GM12801 (cell line): ENCODE data around the gene ANKRD10.

ENCODE experiments used
- CTCF ChIP-seq: IDR thresholded peaks from one replicate; pipeline ENCODE4 v1.5.1; 2011; ENCODE audit warnings: control low read depth; ENCODE audit not compliant: insufficient read length; ENCODE audit errors: extremely low read depth

ANKRD10 gene

DNA sequence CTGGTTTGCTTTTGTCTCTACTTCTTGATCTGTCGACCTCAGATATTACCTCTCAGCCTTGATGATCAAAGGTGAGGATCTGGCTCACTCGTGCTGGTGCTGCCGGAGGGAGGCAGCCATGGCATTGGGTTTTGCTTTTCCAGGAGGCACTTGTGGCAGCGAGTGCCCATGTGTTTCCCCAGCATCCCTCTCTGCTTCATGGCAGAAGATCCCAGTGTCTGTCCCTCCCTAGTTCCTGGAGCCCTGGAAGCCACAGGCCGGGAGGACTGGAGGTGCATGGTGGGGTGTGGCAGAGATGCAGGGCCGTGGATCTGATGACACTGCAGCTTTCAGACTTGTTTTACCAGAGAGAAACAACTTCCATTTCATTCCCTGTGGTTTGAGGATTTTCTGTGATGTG lies 47.5 kb downstream of the ANKRD10 start:
- TF ChIP-seq CTCF = no peak

DNA sequence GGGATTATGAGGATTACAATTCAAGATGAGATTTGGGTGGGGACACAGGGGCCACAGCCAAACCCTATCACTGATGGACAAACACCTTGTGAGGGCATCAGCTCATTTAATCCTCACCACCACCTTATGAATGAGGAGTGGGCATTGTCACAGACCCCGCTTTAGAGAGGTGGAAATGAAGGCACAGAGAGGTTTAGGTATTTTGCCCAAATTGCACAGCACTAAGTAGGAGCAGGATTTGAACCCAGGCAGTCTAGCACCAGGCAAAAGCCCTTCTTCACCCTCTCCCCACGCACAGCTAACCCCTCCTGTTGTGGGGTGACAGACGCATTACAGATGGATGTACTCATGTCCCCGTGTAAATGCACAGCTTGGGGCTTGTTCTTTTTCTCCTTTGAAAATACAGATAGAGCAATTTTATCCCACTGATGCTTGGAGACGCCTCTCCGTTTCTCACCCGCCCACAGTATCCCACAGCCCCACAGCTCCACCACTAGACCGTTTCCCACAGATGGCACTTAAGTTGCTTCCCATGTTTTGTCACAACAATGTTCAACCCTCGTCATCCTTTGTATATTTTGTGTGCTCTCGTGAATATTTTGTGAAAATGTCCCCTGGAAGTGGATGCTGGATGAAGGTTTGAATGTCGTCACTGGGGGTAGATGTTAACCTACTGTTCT lies 48.2 kb downstream of the ANKRD10 start:
- TF ChIP-seq CTCF = no peak

DNA sequence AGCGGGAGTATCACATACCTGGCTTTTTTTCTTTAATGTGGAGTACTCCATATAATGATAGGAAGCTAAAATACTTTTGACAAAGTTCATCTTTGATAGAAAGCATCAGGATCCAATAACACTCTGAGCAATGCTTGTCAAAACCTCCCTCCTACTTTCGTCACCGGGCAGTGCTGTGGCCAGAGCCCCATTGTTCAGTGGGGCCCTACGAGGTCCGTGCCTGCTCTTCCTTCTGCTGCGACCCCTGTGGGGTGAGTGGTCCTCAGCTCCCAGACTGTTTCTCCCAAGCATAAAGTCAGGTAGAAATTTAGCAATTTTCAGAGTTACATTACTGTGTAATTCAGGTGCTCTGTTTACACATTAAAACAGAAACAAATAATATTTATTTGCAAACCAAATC lies 51.2 kb downstream of the ANKRD10 start:
- no peak for TF ChIP-seq CTCF

- no peak for TF ChIP-seq CTCF
Observed at GRCh38 chr13:110860983-110861382, 53.9 kb downstream of the ANKRD10 start.

GRCh38 chr13:110856942-110857835 lies 57.7 kb downstream of the ANKRD10 start:
- TF ChIP-seq CTCF = no peak

- no peak for TF ChIP-seq CTCF
Observed at GRCh38 chr13:110855363-110855762, 59.5 kb downstream of the ANKRD10 start.

- no peak for TF ChIP-seq CTCF
Observed at GRCh38 chr13:110854866-110855265, 60.0 kb downstream of the ANKRD10 start.
